CD4-positive, CD25-positive, alpha-beta regulatory T cell (primary cell): ENCODE measurements around the gene PRMT3. TPM values are rescaled to one million over a fixed set of nuclear protein-coding genes. Genes with fewer than 3 reads are reported as not detected.
A peak's percentile ranks its signal among the peaks of the same experiment; 100 is the strongest.

ENCODE experiments used
- ATAC-seq, 2 donors: fragments of 150-1000 bp; cut with Tn5 transposase; one replicate each; pipeline ENCODE4 v1.10.0; 2021; ENCODE audit warnings: low read depth in 2 of 2, moderate number of reproducible peaks in 2 of 2, moderate library complexity in 1 of 2
- DNase-seq, 3 donors: peaks; one replicate each; pipeline versions ENCODE4 v3.0.0 to v3.0.0-alpha.2; 2012 to 2022; ENCODE audit warnings: mixed read lengths in 1 of 3
- H3K27ac ChIP-seq: one replicate; pipeline ENCODE4 v1.7.0; 2013; ENCODE audit warnings: mild to moderate bottlenecking, low read length; ENCODE audit not compliant: insufficient read depth, poor library complexity, severe bottlenecking
- H3K27me3 ChIP-seq: one replicate; pipeline ENCODE4 v1.7.0; 2013; ENCODE audit warnings: low read length; ENCODE audit not compliant: control insufficient read depth, insufficient read depth
- H3K36me3 ChIP-seq: one replicate; pipeline ENCODE4 v1.7.0; 2013; ENCODE audit warnings: mild to moderate bottlenecking, low read length, moderate library complexity; ENCODE audit not compliant: control insufficient read depth, insufficient read depth
- H3K4me1 ChIP-seq: 2 replicates; pipeline ENCODE4 v1.7.0; 2013; ENCODE audit warnings: mild to moderate bottlenecking, low read length; ENCODE audit not compliant: insufficient read depth, control insufficient read depth, poor library complexity, severe bottlenecking
- H3K4me3 ChIP-seq: one replicate; pipeline ENCODE4 v1.7.0; 2013; ENCODE audit warnings: low read depth, mild to moderate bottlenecking, low read length, moderate library complexity
- H3K9me3 ChIP-seq, 2 experiments: 1 replicate in 1 of 2; 2 replicates in 1 of 2; pipeline ENCODE4 v1.7.0; 2013; ENCODE audit warnings: low read length in 2 of 2, mild to moderate bottlenecking in 1 of 2, moderate library complexity in 1 of 2; ENCODE audit not compliant: control insufficient read depth in 2 of 2
- H3K27ac Mint-ChIP-seq, 3 donors: one replicate each; pipeline ENCODE4 v1.8.0; 2020 to 2022; ENCODE audit warnings: mild to moderate bottlenecking in 3 of 3, mixed read lengths in 3 of 3, moderate library complexity in 2 of 3
- H3K27me3 Mint-ChIP-seq: one replicate; pipeline ENCODE4 v1.8.0; 2022; ENCODE audit warnings: mild to moderate bottlenecking, mixed read lengths
- H3K36me3 Mint-ChIP-seq: one replicate; pipeline ENCODE4 v1.8.0; 2020; ENCODE audit warnings: mixed read lengths
- H3K4me1 Mint-ChIP-seq, 4 donors: one replicate each; pipeline ENCODE4 v1.8.0; 2020 to 2022; ENCODE audit warnings: mixed read lengths in 4 of 4, mild to moderate bottlenecking in 1 of 4
- H3K4me3 Mint-ChIP-seq, 4 donors: one replicate each; pipeline ENCODE4 v1.8.0; 2020 to 2022; ENCODE audit warnings: mild to moderate bottlenecking in 4 of 4, mixed read lengths in 4 of 4, moderate library complexity in 3 of 4
- H3K9me3 Mint-ChIP-seq, 7 donors: one replicate each; pipeline ENCODE4 v1.8.0; 2020 to 2022; ENCODE audit warnings: mixed read lengths in 7 of 7, mild to moderate bottlenecking in 3 of 7, moderate library complexity in 2 of 7
- polyA plus RNA-seq, 4 donors: library from polyadenylated mRNA; unstranded; fragments of 300-500 nt; fragmentation: Illumina TruSeq; gene quantifications; one replicate each; pipeline ENCODE4 v1.2.3, GENCODE V29; 2021
- total RNA-seq: library from RNA; stranded (reverse); gene quantifications from one replicate; pipeline ENCODE4 v1.2.3, GENCODE V29; 2022

Gene PRMT3
- total and polyA plus RNA-seq, 5 donors from 2014 or later, result 5.6 to 13.1 (median 7.3) TPM

DNA sequence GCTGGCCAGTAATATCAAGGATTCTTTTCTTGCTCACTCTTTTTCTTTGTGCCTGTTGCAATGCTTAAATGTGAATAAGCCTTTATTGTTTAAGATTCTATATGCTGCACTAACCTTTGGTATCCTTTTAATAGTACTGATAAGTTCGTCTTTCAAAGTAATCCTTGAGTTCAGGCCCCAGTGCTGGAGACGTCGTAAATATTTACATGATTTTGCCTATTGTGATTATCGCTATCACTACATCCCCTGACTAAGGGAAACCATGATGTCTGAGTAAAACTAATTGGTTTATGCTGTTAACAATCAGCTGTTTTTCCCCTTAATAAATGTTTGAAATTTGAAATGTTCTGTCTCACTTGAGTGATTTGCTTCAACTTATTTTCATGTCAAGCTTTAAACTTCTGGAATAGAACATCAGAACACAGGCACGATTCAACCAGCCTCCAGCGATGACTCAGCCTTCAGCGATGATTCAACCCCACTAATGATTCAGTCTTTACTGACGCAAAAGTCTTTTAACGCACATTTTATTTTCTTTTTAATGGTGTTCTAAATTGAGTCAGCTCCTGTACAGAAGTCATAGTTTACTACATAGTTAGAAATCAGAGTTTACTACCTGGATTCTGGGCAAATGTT is 20.1 kb upstream of the PRMT3 start:
- peaks cover 2% of the 10 kb centered on the region for H3K36me3 ChIP-seq
- Mint-ChIP-seq H3K36me3 (peaks cover 17% of the 10 kb centered on the region), H3K27me3 (no peaks in the 10 kb centered on the region), H3K4me1 (peaks cover 34 to 63% (median 50%) of the 10 kb centered on the region in 4 donors), H3K27ac (peak overlapping the region; percentile 71 to 94 (median 75)), H3K9me3 (peaks cover 0 to 2% (median 0%) of the 10 kb centered on the region in 7 donors), H3K4me3 (peak overlapping the region; percentile 49 to 85 (median 68))
- peak overlapping the region; percentile 58 for H3K27ac ChIP-seq
- H3K4me3 ChIP-seq, result peak overlapping the region; percentile 46
- no peaks in the 10 kb centered on the region for H3K9me3 ChIP-seq
- peaks cover 49% of the 10 kb centered on the region for H3K4me1 ChIP-seq
- DNase-seq (peak; percentile 25 to 68 (median 27)), ATAC-seq (peak; percentile 79 to 82)
- no peaks in the 10 kb centered on the region for H3K27me3 ChIP-seq

DNA sequence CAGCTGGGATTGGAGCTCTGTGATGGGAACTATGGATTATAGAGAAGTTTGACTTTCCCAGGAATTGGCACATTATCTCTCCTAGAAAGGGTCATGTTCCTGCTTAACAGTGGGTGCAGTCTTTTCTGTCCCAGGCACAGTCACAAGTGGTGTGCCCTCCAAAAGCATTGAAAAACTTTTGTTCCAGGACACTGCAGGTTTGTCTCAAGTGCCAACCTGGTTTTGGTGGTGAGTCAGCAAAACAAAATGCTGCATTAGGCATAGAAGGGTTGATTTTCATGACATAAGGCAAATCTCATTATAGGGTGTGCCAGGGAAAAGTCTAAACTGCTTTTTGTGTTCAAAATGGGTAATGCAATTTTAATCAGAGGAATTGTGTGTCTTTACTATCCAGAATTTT is 19.1 kb upstream of the PRMT3 start:
- no peak overlapping the region for H3K27ac ChIP-seq
- Mint-ChIP-seq H3K9me3 (peaks cover 0 to 2% (median 0%) of the 10 kb centered on the region in 7 donors), H3K36me3 (peaks cover 23% of the 10 kb centered on the region), H3K27ac (peak overlapping the region in 1 of 3 donors; percentile 34), H3K4me1 (peaks cover 26 to 62% (median 40%) of the 10 kb centered on the region in 4 donors), H3K27me3 (no peaks in the 10 kb centered on the region), H3K4me3 (peak overlapping the region in 2 of 4 donors; percentile 27 to 53)
- peaks cover 39% of the 10 kb centered on the region for H3K4me1 ChIP-seq
- H3K27me3 ChIP-seq, result no peaks in the 10 kb centered on the region
- peaks cover 6% of the 10 kb centered on the region for H3K36me3 ChIP-seq
- H3K4me3 ChIP-seq, result no peak overlapping the region
- no peak for ATAC-seq
- no peaks in the 10 kb centered on the region for H3K9me3 ChIP-seq
- DNase-seq, result no peak

DNA sequence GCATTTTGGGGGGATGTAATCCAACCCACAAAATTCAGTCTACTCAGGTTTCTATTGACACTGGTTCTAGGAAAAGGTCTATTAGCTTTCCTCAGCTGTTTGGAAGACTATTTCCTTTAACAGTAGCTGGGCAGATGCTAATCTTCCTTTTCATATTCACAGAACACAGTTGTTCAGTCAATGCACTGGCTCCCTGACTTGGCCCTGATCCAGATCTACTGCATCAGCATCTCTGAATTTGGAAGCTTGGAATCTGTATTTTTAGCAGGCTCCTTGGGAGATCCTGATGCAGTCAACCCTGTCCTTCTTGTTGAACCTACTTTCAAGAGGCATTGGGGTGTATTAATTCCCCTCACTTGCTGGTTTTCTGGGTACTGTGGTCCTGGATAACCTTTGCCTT is 17.7 kb upstream of the PRMT3 start:
- Mint-ChIP-seq H3K36me3 (peaks cover 28% of the 10 kb centered on the region), H3K4me3 (no peak overlapping the region), H3K27ac (peak overlapping the region in 1 of 3 donors; percentile 24), H3K4me1 (peaks cover 31 to 57% (median 43%) of the 10 kb centered on the region in 4 donors), H3K27me3 (no peaks in the 10 kb centered on the region), H3K9me3 (peaks cover 0 to 2% (median 0%) of the 10 kb centered on the region in 7 donors)
- Histone ChIP-seq H3K4me3 (no peak overlapping the region), H3K27me3 (no peaks in the 10 kb centered on the region), H3K9me3 (no peaks in the 10 kb centered on the region), H3K27ac (peak overlapping the region; percentile 25), H3K4me1 (peaks cover 27% of the 10 kb centered on the region), H3K36me3 (peaks cover 9% of the 10 kb centered on the region)
- DNase-seq, result no peak
- no peak for ATAC-seq

DNA sequence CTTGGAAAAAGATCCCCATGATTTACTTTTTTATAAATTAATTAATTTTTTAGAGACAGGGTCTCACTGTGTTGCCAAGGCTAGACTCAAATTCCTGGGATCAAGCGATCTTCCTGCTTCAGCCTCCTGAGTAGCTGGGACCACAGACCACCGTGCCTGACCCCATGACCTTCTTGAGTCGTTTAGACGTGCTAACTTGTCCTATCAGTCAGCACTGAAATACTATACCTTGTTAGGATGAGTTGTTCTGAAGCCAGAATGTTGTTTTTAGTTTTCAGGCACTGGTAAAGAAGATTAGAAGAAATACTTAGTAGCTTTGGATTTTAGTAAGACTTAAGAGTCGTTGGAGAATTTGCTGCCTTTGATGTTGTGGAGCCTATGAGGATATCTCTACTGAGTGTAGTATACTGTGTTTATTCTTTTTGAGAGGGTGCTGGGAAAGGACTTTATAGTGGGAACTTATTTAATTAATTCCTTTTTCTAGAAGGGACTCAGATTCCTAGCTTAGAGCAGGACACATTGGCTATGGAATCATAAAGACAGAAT is 15.4 kb upstream of the PRMT3 start:
- peaks cover 19 to 37% (median 29%) of the 10 kb centered on the region in 4 donors for H3K4me1 Mint-ChIP-seq
- H3K36me3 Mint-ChIP-seq, result peaks cover 30% of the 10 kb centered on the region
- Histone ChIP-seq H3K36me3 (peaks cover 20% of the 10 kb centered on the region), H3K27me3 (no peaks in the 10 kb centered on the region), H3K4me1 (peaks cover 8% of the 10 kb centered on the region), H3K9me3 (no peaks in the 10 kb centered on the region), H3K4me3 (no peak overlapping the region), H3K27ac (no peak overlapping the region)
- H3K27me3 Mint-ChIP-seq, result no peaks in the 10 kb centered on the region
- DNase-seq (no peak), ATAC-seq (no peak)
- no peak overlapping the region for H3K4me3 Mint-ChIP-seq
- peak overlapping the region in 1 of 3 donors; percentile 49 for H3K27ac Mint-ChIP-seq
- H3K9me3 Mint-ChIP-seq, result no peaks in the 10 kb centered on the region

- Histone ChIP-seq H3K36me3 (peaks cover 30% of the 10 kb centered on the region), H3K27me3 (no peaks in the 10 kb centered on the region), H3K27ac (no peak overlapping the region), H3K4me3 (no peak overlapping the region), H3K9me3 (no peaks in the 10 kb centered on the region), H3K4me1 (peaks cover 6% of the 10 kb centered on the region)
- H3K4me3 Mint-ChIP-seq, result no peak overlapping the region
- no peak for DNase-seq
- peak overlapping the region in 2 of 3 donors; percentile 33 to 49 for H3K27ac Mint-ChIP-seq
- H3K27me3 Mint-ChIP-seq, result no peaks in the 10 kb centered on the region
- peaks cover 34% of the 10 kb centered on the region for H3K36me3 Mint-ChIP-seq
- peaks cover 14 to 30% (median 22%) of the 10 kb centered on the region in 4 donors for H3K4me1 Mint-ChIP-seq
- no peak for ATAC-seq
- no peaks in the 10 kb centered on the region for H3K9me3 Mint-ChIP-seq
These were observed 14.4 kb upstream of the PRMT3 start for GRCh38 chr11:20373147-20373546.

DNA sequence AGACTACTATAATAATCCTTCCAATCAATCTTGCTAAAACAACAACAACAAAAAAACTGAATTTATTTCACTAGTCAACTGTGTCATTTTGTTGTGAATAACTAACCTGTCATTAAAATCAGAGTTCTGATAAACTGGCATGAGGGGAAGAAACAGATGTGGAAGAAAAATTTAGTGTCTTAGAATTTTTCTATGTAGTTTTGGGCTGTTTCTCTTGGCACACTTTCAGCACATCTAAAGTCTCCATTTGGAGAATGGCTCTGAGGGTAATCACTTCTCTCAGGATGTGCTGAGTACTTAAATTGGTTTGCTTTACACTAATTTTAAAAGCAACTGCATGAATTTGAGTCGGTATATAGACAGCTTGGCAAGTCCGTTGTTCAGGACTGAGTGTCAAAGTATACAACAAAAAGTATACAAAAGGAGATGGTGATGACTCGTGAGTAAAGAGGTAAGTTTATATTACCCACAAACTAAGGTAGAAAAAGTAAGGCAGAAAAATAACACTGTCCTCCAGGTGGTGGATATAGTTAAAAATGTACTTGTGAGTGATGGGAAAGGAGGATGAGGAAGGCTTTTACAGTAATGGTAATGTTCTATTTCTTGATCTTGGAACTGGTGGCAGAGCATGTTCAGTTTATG is 13.8 kb upstream of the PRMT3 start:
- H3K4me1 Mint-ChIP-seq, result peaks cover 9 to 24% (median 17%) of the 10 kb centered on the region in 4 donors
- H3K27me3 Mint-ChIP-seq, result no peaks in the 10 kb centered on the region
- Histone ChIP-seq H3K36me3 (peaks cover 33% of the 10 kb centered on the region), H3K4me3 (no peak overlapping the region), H3K27me3 (no peaks in the 10 kb centered on the region), H3K9me3 (no peaks in the 10 kb centered on the region), H3K4me1 (peaks cover under 1% of the 10 kb centered on the region), H3K27ac (no peak overlapping the region)
- peaks cover 29% of the 10 kb centered on the region for H3K36me3 Mint-ChIP-seq
- no peaks in the 10 kb centered on the region for H3K9me3 Mint-ChIP-seq
- DNase-seq, result no peak
- H3K4me3 Mint-ChIP-seq, result no peak overlapping the region
- no peak for ATAC-seq
- peak overlapping the region in 1 of 3 donors; percentile 33 for H3K27ac Mint-ChIP-seq

GRCh38 chr11:20374741-20375300 is 12.7 kb upstream of the PRMT3 start:
- H3K4me3 Mint-ChIP-seq, result peak overlapping the region in 1 of 4 donors; percentile 10
- no peaks in the 10 kb centered on the region for H3K27me3 Mint-ChIP-seq
- Histone ChIP-seq H3K4me1 (no peaks in the 10 kb centered on the region), H3K36me3 (peaks cover 40% of the 10 kb centered on the region), H3K27ac (no peak overlapping the region), H3K9me3 (no peaks in the 10 kb centered on the region), H3K27me3 (no peaks in the 10 kb centered on the region), H3K4me3 (no peak overlapping the region)
- peaks cover 30% of the 10 kb centered on the region for H3K36me3 Mint-ChIP-seq
- ATAC-seq (no peak), DNase-seq (no peak)
- peak overlapping the region; percentile 42 to 89 (median 52) for H3K27ac Mint-ChIP-seq
- H3K9me3 Mint-ChIP-seq, result no peaks in the 10 kb centered on the region
- H3K4me1 Mint-ChIP-seq, result peaks cover 5 to 20% (median 11%) of the 10 kb centered on the region in 4 donors
